ENCODE measurements around the gene FAM184B.

Gene FAM184B

GRCh38 chr4:17583941-17584340 is 197.5 kb downstream of the FAM184B start:
- peaks cover 16 to 95% of the 10 kb centered on the region in 2 donors for H3K36me3 ChIP-seq (replicated peaks in 1 of 2; ENCODE audit: control insufficient read depth in 2 of 2, insufficient read depth in 2 of 2, low read length in 2 of 2)
- H3K4ac ChIP-seq (ENCODE audit: low read length) = no peak overlapping the region
- no peak for DNase-seq (ENCODE audit: low spot score)

DNA sequence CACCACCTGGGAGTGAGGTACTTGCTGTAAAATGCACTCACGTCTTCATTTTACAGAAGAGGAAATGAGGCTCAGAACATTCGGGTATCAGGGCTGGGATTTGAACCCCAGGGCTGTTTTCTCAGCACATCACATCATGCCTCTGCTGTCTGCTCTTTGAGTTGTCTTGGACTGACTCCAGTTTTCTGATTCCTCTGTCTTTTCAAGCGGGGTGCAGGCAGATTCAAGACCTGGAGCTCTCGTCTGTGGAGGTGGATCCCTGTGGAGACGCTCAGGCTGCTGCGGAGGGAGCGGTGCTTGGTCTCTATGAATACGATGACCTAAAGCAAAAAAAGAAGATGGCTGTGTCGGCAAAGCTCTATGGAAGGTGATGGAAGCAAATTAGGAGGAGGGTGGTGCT is 198.1 kb downstream of the FAM184B start:
- Histone ChIP-seq H4K8ac (ENCODE audit: low read depth, low read length) (no peak overlapping the region), H3K23ac (ENCODE audit: low read depth, low read length, poor library complexity) (no peak overlapping the region), H2BK12ac (ENCODE audit: low read length) (no peak overlapping the region), H2BK5ac (ENCODE audit: low read length) (no peak overlapping the region), H2AFZ (ENCODE audit: low read length) (no peak overlapping the region), H3K27me3 (ENCODE audit: control insufficient read depth in 3 of 3, insufficient read depth in 3 of 3, low read depth in 1 of 3, low read length in 3 of 3) (no peaks in the 10 kb centered on the region), H2BK120ac (ENCODE audit: low read depth, low read length) (no peak overlapping the region), H3K14ac (ENCODE audit: low read length) (no peak overlapping the region), H4K91ac (ENCODE audit: low read depth, low read length, poor library complexity) (no peak overlapping the region), H3K4ac (ENCODE audit: low read length) (no peak overlapping the region), H3K79me1 (ENCODE audit: low read depth, low read length) (no peaks in the 10 kb centered on the region), H3K4me2 (ENCODE audit: insufficient read depth, low read length, poor library complexity, severe bottlenecking) (no peak overlapping the region), H3K9ac (ENCODE audit: low read depth, low read length, poor library complexity) (no peak overlapping the region), H2AK5ac (ENCODE audit: low read depth, low read length) (no peak overlapping the region), H3K27ac (replicated peaks; ENCODE audit: low read length) (no peak overlapping the region), H2BK15ac (ENCODE audit: low read length) (no peak overlapping the region), H3K18ac (ENCODE audit: low read length) (no peak overlapping the region), H3K4me3 (ENCODE audit: low read length in 2 of 2) (no peak overlapping the region), H3K9me3 (replicated peaks in 1 of 2; ENCODE audit: control insufficient read depth in 2 of 2, insufficient read depth in 1 of 2, low read depth in 1 of 2, low read length in 2 of 2) (no peaks in the 10 kb centered on the region), H3K36me3 (replicated peaks in 1 of 2; ENCODE audit: control insufficient read depth in 2 of 2, insufficient read depth in 2 of 2, low read length in 2 of 2) (peaks cover 16 to 88% of the 10 kb centered on the region in 2 donors), H3K4me1 (ENCODE audit: control insufficient read depth in 2 of 2, insufficient read depth in 1 of 2, low read depth in 1 of 2, low read length in 2 of 2) (peaks cover 2% of the 10 kb centered on the region in 2 donors)
- no peak for DNase-seq (ENCODE audit: low spot score)
- no CpG with 5 or more reads among the region's 9 CpGs for WGBS, 2 donors (ENCODE audit: extremely low coverage in 2 of 2, insufficient read length in 2 of 2, insufficient replicate concordance in 1 of 2)

More at GRCh38 chr4:17583941-17584340, 197.5 kb downstream of the FAM184B start:
- H3K18ac ChIP-seq (ENCODE audit: low read length) = no peak overlapping the region
- H2BK12ac ChIP-seq (ENCODE audit: low read length) = no peak overlapping the region
- H4K8ac ChIP-seq (ENCODE audit: low read depth, low read length) = no peak overlapping the region
- H3K27me3 ChIP-seq (ENCODE audit: control insufficient read depth in 3 of 3, insufficient read depth in 3 of 3, low read depth in 1 of 3, low read length in 3 of 3) = no peaks in the 10 kb centered on the region
- no peak overlapping the region for H2AK5ac ChIP-seq (ENCODE audit: low read depth, low read length)
- H2AFZ ChIP-seq (ENCODE audit: low read length) = no peak overlapping the region
- H2BK5ac ChIP-seq (ENCODE audit: low read length) = no peak overlapping the region
- no peak overlapping the region for H3K9ac ChIP-seq (ENCODE audit: low read depth, low read length, poor library complexity)
- no peak overlapping the region for H3K27ac ChIP-seq (replicated peaks; ENCODE audit: low read length)
- no CpG with 5 or more reads among the region's 4 CpGs for WGBS, 2 donors (ENCODE audit: extremely low coverage in 2 of 2, insufficient read length in 2 of 2, insufficient replicate concordance in 1 of 2)
- no peak overlapping the region for H2BK120ac ChIP-seq (ENCODE audit: low read depth, low read length)
- H3K4me1 ChIP-seq (ENCODE audit: control insufficient read depth in 2 of 2, insufficient read depth in 1 of 2, low read depth in 1 of 2, low read length in 2 of 2) = no peaks in the 10 kb centered on the region
- no peak overlapping the region for H3K23ac ChIP-seq (ENCODE audit: low read depth, low read length, poor library complexity)
- H3K14ac ChIP-seq (ENCODE audit: low read length) = no peak overlapping the region
- no peak overlapping the region for H2BK15ac ChIP-seq (ENCODE audit: low read length)
- H3K79me1 ChIP-seq (ENCODE audit: low read depth, low read length) = no peaks in the 10 kb centered on the region
- no peak overlapping the region for H3K4me3 ChIP-seq (ENCODE audit: low read length in 2 of 2)
- no peaks in the 10 kb centered on the region for H3K9me3 ChIP-seq (replicated peaks in 1 of 2; ENCODE audit: control insufficient read depth in 2 of 2, insufficient read depth in 1 of 2, low read depth in 1 of 2, low read length in 2 of 2)
- no peak overlapping the region for H3K4me2 ChIP-seq (ENCODE audit: insufficient read depth, low read length, poor library complexity, severe bottlenecking)
- H4K91ac ChIP-seq (ENCODE audit: low read depth, low read length, poor library complexity) = no peak overlapping the region

DNA sequence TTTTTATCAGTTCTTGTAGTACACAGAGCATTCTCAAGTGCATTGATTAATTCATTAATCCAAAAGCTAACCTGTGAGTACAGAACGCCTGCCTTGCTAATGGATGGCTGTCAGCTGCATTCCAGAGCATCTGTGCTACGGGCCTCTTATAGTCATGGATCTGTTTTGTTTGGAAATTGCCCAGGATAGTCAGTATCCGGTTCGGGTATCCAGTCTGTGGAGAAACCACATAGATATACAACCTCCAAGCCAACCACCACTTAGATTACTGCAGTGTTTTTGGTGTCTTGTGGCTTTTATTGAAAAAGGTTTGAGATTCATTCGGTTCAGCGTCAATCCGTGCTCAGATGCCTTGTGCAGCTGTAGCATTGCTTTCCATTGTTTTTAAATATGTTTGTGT is 200.5 kb downstream of the FAM184B start:
- no peak overlapping the region for H2BK15ac ChIP-seq (ENCODE audit: low read length)
- no peak overlapping the region for H3K18ac ChIP-seq (ENCODE audit: low read length)
- no peak overlapping the region for H3K27ac ChIP-seq (replicated peaks; ENCODE audit: low read length)
- H3K4me2 ChIP-seq (ENCODE audit: insufficient read depth, low read length, poor library complexity, severe bottlenecking) = no peak overlapping the region
- H3K79me1 ChIP-seq (ENCODE audit: low read depth, low read length) = no peaks in the 10 kb centered on the region
- H2AFZ ChIP-seq (ENCODE audit: low read length) = no peak overlapping the region
- H3K27me3 ChIP-seq (ENCODE audit: control insufficient read depth in 3 of 3, insufficient read depth in 3 of 3, low read depth in 1 of 3, low read length in 3 of 3) = no peaks in the 10 kb centered on the region
- no peak overlapping the region for H3K23ac ChIP-seq (ENCODE audit: low read depth, low read length, poor library complexity)
- H4K91ac ChIP-seq (ENCODE audit: low read depth, low read length, poor library complexity) = no peak overlapping the region
- H2BK5ac ChIP-seq (ENCODE audit: low read length) = no peak overlapping the region
- H4K8ac ChIP-seq (ENCODE audit: low read depth, low read length) = no peak overlapping the region
- H3K4me3 ChIP-seq (ENCODE audit: low read length in 2 of 2) = no peak overlapping the region
- no CpG with 5 or more reads among the region's 7 CpGs for WGBS, 2 donors (ENCODE audit: extremely low coverage in 2 of 2, insufficient read length in 2 of 2, insufficient replicate concordance in 1 of 2)
- H2BK12ac ChIP-seq (ENCODE audit: low read length) = no peak overlapping the region
- H3K4ac ChIP-seq (ENCODE audit: low read length) = no peak overlapping the region
- H3K9me3 ChIP-seq (replicated peaks in 1 of 2; ENCODE audit: control insufficient read depth in 2 of 2, insufficient read depth in 1 of 2, low read depth in 1 of 2, low read length in 2 of 2) = no peaks in the 10 kb centered on the region
- no peak for DNase-seq (ENCODE audit: low spot score)
- H3K9ac ChIP-seq (ENCODE audit: low read depth, low read length, poor library complexity) = no peak overlapping the region
- H3K36me3 ChIP-seq (replicated peaks in 1 of 2; ENCODE audit: control insufficient read depth in 2 of 2, insufficient read depth in 2 of 2, low read length in 2 of 2) = peaks cover 14 to 66% of the 10 kb centered on the region in 2 donors
- no peak overlapping the region for H3K14ac ChIP-seq (ENCODE audit: low read length)
- H3K4me1 ChIP-seq (ENCODE audit: control insufficient read depth in 2 of 2, insufficient read depth in 1 of 2, low read depth in 1 of 2, low read length in 2 of 2) = peaks cover 4 to 6% of the 10 kb centered on the region in 2 donors
- no peak overlapping the region for H2AK5ac ChIP-seq (ENCODE audit: low read depth, low read length)
- no peak overlapping the region for H2BK120ac ChIP-seq (ENCODE audit: low read depth, low read length)
